ENCODE data around the gene SLC6A6.

SLC6A6 gene

DNA sequence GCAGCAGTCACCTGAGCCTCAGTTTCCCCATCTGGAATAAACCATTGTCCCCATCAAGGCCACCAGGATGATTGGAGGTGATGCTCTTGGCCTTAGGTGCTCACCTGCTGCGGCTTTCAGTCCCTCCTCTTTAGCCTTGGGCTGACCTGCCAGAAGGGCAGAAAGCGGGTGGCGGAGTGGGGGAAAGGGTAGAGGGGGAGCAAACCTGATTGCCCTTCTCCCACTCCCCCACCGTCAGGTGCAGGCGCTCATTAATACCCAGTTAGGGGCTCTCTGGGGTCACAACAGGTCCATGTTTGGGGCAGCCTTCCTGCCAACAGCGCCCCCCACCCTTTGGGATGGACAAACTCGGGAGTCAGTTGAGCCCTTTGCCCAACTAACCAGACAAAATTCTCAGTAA lies 87.2 kb downstream of the SLC6A6 start:
- no peak for DNase-seq

DNA sequence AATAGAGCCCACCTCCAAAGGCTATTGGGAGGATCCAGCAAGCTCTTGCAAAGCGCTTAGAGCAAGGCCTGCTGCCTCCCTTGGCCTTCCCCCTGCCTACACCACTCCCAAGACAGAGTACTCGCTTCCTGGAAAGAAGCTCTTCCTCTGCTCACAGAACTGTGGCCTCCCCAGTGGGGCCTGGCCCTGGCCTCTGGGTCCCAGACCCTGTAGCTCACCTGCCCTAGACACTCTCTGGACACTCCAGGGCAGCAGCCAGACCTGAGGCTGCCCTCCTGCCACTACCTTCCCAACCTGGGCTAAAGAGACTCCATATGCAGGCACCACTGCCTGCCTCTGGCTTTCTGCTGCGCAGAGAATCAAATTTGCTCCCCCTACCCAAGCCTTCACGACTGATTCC lies 87.8 kb downstream of the SLC6A6 start:
- no peak for DNase-seq

DNA sequence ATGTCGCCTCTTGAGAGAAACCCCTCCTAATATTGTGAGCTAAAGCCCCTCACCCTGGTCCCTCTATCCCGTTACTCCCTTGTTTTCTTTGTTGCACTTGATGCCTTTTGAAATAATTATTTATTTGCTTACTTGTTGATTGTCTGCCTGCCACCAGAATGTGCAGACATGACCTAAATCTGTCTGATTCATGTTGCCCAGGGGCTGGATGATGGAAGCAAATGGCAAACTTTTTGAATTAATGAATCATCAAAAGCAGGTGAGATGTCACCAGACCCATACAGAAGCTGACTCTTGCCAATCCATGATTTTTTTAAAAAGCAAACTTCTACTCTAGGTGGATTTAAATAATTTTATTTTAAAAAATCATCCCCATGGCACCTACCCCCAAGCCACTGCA lies 88.4 kb downstream of the SLC6A6 start:
- DNase-seq, result no peak

DNA sequence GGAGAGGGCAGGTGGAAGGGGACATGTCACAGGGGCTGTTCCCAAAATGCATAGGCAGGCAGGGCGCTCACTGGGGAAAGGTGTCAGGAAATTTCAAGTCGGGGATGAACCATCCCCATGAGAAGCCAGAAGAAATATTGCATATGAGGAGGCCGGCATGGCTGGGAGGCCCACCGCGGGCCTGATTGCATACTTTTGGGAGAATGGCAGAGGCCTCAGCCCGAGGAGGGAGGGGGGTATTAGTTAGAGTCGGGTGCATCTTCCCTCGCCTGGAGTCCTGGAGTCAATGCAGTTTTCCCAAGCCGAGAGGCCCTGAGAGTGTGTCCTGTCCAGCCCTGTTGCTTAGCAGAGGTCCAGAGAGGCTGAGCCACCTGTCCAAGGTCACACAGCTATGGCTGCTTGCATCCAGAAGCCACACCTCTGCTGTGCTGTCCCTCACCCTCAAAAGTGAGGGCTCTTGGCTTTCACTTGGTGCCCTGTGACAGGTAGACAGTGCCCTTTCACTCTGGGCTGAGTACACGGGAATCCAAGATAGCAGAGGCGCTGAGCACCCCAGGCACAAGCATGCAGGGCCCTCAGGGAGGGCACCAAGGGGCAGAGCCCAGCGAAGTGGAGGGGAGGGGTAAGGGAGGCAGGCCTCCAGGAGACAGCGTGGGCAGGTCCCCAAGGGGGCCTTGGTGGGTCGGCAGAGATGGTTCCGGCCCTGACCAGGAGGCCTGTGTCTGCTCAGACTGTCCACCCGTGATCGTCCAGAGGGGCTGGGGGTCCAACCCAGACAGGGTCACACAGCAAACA lies 89.2 kb downstream of the SLC6A6 start:
- no peak for DNase-seq

DNA sequence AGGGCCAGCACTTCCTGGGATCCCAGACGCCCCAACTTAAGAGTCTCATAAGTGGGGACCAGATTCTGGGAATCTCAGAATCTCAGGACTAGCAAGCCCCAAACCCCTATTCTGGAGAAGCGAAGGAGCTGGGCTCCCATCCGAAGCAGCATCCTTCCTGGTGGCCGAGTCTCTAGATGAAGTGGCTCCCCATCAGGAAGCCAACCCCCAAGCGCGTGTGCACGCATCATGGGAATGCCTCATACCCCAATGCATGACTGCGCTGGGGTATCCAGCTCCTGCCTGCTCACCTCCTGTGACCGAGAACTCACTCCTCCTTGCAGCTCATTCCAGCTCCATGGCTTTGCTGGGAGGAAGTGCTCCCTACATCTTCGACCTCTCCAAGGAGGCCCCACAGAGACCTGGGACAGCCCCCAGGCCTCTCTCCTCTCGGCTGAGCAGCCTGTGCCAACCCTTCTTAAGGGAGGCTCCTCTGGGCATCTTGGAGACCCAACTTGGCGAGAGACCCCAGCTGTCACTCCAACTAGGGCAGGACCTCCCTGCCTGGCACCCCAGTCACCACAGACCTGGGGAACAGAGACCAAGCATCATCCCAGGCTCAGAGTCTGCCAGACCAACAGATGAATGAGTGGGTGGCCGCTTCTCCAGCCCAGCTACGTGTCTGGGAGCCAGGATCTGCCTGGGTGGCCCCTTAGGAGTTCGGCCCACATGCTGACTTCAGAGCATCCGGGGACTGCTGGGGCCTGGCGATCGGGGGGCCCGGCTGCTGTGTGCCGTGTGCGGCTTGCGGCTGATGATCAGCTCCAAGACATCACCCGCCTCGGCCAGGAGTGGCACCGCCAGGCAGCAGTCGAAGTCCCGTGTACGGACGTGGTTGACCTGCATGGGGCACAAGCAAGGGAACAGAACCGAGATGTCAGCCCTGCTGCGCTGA lies 90.8 kb downstream of the SLC6A6 start:
- no peak for DNase-seq

DNA sequence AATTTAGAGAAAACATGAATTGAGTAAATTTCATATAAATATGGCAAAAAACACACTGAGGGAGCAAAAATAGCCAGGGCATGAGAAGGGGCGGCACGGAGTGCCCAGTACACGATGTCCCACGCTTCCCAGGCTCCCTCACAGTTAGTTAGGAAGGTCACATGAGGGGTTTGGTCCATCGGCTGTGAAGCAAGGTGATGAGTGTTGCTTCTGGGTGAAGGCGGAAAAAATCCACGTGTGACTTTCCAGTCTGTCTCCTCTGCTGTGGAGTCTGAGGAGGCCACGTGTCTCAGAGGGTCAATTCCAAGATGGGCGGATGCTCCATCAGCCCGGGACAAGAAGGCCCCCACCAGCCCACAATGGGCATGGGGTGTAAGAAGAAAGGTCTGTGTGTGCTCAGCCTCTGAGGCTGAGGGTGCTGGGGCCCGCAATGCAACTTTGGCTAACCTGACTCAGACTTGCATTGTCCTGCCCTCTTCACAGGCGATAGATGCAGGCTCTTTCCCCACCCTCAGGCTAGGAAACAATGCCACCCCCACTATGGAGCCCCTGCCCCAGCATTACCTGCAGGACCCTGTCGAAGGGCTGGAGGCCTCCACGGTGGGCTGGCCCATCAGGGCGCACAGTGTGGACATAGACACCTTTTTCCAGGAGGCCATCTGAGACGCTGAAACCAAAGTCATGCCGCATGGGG lies 92.0 kb downstream of the SLC6A6 start:
- no peak for DNase-seq

DNA sequence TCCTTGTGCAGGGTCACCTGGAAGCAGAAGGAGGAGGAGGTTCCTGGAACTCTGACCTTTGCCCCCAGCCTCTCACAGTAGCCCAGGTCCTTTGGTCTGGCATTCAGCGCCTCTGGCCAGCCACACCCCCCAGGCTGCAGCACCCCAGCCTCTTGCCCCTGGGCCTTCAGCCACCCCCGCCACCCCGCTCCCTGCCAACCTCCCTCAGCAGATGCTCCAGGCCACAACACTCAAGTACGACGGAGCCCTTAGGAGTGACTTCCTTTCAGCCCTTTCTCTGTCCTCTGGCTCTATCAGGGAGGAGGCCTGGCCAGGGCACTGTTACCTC lies 92.5 kb downstream of the SLC6A6 start:
- no peak for DNase-seq

DNA sequence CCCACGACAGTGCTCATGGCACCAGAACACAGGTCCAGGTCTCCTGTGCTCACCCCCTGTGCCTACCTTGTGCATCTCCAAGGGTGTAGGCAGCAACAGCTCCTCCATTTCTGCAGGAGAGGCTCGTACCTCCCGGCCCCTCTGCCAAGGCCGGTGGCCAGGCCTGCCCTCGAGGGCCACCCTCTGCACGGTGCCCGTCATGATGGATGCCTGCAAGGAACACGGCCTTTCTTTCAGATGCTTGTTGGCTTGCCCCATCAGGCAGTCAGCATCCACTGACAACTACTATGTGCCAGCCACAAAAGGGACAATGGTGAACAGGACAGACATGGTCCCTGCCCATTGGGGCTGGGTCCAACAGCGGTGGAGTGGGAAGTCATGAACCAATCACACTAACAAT lies 93.9 kb downstream of the SLC6A6 start:
- DNase-seq, result no peak

DNA sequence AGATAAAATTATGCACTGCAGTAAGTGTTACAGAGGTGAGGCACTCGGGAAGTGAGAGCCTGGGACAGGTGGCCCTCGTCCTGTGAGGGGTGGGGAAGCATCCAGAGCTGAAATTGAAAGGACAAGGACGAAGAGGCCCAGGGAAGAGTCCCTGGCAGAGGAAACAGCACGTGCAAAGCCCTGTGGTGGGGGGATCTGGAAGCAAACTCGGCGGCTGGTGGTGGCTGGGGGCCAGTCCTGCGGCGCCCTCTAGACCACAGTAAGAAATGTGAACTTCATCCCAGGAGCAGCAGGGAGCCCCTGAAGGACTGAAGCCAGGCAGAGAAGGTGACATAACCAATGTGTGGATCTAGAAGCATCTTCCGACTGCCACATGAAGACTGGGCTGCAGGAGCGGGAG lies 94.9 kb downstream of the SLC6A6 start:
- DNase-seq, result no peak

DNA sequence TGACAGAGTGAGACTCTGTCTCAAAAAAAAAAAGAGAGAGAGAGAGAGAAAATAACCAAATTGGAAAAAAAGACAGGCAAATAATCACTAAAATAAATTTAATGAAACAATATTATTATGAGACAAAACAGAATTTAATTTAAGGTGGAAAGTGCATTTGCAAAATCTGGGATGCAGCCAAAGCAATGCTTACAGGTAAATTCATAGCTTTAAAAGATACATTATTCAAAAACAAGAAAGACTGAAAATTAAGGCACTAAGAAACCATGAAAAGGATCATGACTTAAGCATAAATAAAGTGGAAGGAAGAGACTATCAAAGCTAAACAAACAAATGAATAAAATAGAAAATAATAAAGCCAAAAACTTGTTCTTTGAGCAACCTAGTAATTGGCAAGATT lies 100.1 kb downstream of the SLC6A6 start:
- DNase-seq, result no peak

DNA sequence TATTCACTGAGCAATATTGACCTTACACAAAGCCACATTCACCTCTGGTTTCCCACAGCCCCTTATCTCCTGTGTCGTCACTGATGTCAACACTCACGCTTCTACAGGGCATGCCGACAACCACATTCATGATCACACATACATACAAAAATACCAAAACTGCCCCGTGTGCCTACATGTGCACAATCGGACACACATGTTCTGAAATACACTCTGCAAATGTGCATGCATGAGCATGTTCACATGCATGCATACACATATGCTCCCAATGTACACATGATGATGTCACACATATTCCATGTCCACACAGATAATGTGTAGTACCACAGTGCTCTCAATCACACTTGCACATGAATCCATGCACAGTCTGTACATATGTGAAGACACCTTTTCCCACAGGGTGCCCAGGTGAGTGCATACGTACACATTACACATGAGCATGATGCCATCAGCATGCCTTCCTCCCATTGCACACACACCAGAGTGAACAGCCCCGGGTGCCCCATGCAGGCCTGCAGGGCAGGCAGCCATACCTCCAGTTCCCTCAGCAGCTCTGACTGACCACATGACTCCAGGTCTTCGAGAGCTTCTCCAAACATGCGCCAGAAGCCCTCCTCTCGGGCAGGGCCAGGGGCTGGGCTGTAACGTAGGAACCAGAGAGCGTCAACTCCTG lies 100.8 kb downstream of the SLC6A6 start:
- DNase-seq, result no peak

DNA sequence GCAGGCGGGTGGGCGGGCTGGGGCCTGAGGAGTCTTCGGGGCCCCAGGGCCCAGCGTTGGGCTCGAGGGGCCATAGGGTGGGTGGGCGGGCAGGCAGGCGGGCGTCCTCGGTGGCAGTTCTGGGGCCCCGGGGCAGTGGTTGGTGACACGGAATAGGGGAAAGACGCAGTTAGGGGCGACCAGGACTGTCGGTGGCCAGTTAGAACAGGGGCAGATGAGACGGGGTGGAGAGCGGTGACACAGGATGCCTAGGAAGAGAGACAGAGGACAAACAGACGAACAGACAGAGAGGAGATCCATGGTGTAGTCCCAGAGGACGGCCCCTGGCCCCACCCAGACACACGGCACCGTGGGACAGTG lies 101.3 kb downstream of the SLC6A6 start:
- DNase-seq, result no peak

DNA sequence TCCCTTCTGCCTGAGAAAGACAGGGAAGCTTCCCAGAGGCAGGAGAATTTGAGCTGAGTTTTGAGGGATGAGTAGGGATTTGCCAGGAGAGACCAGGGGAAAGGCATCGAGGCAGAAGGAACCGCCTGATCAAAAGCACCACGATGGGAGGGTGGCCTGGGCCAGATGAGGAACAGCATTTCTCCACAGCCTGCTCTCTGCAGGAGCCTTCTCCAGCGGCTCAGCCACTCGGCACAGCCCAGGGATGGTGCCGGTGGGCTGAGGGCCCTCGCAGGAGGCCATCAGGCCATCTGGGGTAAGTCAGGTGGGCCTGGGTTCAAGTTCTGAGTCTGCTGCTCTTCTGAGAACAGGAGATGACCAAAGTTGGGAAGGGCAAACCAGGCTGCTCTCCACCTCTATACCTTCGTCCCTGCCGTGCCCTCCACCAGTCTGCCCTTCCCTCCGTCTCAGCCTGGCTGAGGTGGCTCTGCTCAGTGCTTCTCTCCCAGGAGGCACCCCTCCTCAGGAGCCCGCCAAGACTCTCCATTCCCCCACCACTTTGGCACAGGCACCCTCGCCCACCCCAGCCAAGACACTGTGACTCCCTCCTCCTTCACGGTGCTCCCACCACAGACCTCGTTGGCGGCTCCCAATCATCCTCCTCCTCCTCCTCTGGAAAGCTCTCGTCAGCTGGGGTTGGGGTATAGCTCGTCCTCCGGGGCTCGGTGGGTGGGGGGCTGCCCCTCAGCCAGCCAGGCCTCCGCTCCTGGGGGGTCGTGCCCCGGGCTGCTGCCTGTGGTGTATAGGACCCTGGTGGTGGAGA lies 102.8 kb downstream of the SLC6A6 start:
- DNase-seq, result no peak

DNA sequence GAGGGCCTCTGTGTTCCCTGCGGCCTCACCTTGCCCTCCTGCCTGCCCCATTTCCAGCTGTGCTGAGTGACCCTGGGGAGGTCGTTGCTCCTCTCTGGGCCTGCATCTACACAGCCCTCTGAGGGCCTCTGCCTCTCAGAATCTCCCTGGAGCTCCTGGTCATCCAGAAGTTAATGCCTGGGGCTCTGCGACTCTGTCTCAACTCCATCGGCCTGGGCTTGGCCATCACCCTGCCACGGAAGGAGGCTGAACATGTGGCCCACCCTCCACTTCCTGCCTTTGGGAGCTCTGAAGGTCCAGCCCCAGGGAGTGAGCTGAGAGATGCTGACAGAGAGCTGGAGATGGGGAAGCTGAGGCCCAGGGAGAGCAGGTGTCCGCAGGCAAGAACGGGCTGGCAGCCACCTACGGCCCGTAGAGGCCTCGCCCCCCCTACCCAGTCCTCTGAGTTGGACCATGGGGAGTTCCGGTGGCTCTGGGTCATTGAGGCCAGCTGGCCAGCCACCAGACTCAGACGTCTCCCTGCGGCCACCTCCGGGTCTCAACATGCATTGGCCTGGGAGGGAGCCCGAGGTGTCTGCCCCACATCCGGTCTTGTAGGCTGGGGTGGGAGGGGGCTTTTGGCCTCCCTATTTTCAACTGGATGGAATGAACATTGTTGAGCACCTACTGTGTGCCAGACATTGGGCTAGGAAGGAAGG lies 103.5 kb downstream of the SLC6A6 start:
- DNase-seq, result no peak

DNA sequence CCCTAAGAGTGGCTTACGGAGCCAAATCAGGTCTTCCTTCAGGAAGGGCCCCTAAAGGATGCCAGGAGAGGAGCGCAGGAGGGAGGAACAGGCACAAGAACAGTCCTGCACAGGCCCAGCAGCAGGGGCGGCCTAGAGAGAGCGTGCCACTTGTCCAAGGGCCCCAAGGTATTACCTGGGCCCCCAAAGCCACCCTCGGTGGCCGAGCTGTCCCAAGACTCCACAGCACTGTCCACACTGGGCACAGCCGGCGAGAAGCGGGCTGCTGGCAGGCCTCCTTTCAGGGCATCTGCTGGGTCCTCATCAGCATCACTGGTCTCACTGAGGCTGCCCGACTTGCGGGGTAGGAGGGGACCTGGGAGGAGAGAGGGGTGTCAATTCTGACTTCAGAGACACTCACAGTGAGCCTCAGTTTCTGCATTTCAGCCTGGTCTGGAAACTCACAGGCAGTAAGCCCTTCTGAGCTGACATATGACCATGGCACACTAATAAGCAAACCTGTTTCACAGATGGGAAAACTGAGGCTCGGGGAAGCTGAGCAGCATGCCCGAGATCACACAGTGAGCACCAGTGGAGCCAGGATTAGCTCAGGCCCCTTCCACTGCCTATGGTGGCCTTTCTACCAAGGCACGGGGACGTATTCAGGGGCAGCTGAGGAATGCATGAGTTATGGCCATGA lies 104.4 kb downstream of the SLC6A6 start:
- DNase-seq, result no peak

DNA sequence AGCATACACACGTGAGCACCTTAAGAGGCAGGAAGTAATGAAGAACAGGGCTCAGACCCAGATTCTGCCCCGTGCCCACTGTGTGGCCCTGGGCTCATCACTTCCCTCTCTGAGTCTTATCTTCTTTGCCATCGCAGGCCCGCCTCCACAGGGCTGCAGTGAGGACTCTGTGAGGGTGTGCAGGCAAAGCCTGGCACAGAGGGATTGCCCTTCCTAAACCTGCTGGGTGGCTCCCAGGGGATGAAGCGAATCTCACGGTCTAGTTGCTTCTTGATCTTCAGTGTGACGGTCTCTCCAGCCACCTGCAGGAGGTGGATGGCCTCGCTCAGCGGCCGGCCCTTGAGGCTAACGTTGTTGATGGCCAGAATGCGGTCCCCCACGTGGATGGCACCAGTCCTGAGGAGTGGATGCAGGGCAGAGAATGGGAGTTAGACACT lies 104.9 kb downstream of the SLC6A6 start:
- DNase-seq, result no peak

DNA sequence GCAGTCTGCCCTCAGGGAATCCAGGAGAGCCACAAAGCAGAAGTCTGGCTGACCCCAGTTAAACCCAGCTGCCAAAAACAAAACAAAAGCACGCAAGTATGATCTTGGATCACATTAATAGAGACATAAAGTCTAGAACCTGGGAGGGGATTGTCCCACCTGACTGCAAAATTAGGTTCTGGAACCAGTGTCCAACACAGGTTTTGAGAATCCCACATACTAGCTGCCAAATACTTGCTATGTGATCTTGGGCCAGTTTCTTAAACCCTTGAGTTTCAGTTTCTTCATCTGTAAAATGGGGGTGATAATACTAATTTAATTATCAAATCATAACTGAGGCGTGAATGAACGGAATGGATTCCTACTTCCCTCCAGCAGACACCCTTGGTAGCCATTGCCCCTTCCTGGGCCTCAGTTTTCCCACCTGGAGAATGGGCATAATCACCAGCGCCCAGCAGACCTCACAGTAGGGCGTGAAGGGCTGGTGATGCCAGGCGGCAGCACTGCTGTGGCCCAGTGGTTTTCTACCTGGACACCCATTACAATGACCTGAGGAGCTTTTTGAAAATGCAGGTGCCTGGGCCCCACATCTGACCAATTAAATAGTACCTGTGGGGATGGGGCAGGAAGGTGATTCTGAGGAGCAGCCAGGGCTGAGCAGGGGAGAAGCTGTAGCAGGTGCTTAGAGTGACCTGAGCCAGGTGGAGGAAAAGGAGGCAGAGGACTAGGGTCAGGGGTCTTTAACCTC lies 105.5 kb downstream of the SLC6A6 start:
- DNase-seq, result no peak

DNA sequence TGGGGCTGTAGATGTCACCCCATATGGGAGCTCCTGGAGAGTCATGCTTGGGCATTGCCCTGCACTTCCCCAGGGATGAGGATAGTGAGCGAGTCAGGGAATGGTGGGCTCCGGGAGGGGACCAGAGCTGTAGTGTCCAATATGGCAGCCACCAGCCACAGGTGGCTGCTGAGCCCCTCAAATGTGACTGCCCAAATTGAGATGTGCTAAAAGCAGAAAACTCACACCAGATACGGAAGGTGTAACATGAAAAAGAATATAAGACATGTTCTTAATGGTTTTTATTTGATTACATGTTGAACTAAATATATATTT lies 106.1 kb downstream of the SLC6A6 start:
- no peak for DNase-seq

DNA sequence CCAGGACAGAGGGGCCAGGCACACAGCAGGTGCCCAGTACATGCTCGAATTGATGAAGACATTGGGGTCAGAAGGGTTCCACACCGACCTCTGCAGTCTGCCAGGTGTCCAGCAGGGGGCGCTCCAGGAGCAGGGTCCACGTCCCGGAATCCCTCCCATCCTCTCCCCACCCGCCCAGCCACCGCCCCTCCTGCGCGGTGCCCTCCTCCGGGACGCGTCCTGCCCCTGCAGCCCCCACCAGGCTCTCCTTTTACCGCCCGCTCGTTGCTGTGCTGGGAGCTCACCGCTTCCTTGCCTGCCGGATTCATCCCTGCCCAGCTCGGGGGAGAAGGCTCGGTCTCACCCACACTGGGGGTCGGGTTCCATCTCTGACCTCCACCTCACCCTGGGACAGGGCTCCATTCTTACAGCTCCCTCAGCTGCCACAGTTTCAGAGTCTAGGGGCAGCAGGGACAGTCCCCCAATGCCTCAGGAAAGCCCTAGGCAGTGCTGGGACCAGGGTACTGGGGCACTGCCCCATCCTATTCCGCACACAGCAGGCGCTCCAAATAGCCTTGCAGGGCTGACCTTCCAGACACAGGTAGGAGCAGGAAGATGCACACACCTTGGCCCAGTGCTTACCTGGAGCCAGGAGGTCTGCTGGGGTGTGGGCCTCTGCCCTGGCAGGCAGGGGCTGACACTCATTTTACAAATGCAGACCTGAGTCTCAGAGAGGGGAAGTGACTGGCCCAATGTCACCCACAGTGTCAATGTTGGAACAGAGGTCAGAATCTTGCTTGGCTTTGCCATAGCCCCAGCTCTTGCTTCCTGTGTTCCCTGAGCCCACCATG lies 106.8 kb downstream of the SLC6A6 start:
- DNase-seq, result peak; percentile 29

DNA sequence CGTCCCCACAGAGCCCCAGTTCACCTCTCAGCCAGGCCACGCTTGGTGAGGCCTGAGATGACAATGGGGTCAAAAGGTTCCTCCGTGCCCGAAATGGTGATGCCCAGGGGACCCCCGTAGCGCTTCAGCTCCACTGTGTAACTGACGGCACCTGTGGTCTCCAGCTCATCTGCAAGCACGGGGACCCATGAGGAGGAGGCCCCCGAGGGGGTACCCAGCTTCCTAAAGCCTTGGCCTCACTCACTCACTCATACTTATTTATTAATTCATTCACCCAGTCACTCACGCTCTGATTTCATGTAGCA lies 107.3 kb downstream of the SLC6A6 start:
- no peak for DNase-seq

Data from midbrain (tissue), 1 donor.